RWPE2 (cell line): ENCODE measurements around the gene RNASE1.
A peak's percentile ranks its signal among the peaks of the same experiment; 100 is the strongest.
"Not testable (repeated sequence)": the region's sequence is repeated elsewhere in the genome, so short reads cannot be mapped to it uniquely, and the experiment has no call there.

Experiments
- ATAC-seq: fragments of 200-7000 bp; cut with Tn5 transposase; 3 replicates; pipeline ENCODE4 v1.9.1; 2021; ENCODE audit warnings: low read depth
- DNase-seq: peaks from one replicate; pipeline ENCODE4 v3.0.0-alpha.2; 2020; ENCODE audit warnings: low spot score
- H3K27ac ChIP-seq: fragments of 450-650 bp; 2 replicates; pipeline ENCODE4 v1.5.1; 2017; ENCODE audit warnings: mild to moderate bottlenecking; ENCODE audit not compliant: poor library complexity, severe bottlenecking
- H3K27me3 ChIP-seq: fragments of 250-450 bp; sonication (Bioruptor Pico); 2 replicates; pipeline ENCODE4 v1.5.1; 2021; ENCODE audit warnings: mild to moderate bottlenecking, moderate library complexity; ENCODE audit not compliant: insufficient read depth, poor library complexity, severe bottlenecking
- H3K36me3 ChIP-seq: fragments of 250-450 bp; sonication (Bioruptor Pico); 2 replicates; pipeline ENCODE4 v1.5.1; 2020; ENCODE audit warnings: low read depth, mild to moderate bottlenecking, moderate library complexity
- H3K4me1 ChIP-seq: fragments of 250-450 bp; sonication (Bioruptor Pico); 2 replicates; pipeline ENCODE4 v1.5.1; 2021; ENCODE audit warnings: mild to moderate bottlenecking, moderate library complexity; ENCODE audit not compliant: insufficient read depth, poor library complexity, severe bottlenecking
- H3K4me3 ChIP-seq: fragments of 250-450 bp; sonication (Bioruptor Pico); 2 replicates; pipeline ENCODE4 v1.5.1; 2021; ENCODE audit warnings: mild to moderate bottlenecking, moderate library complexity; ENCODE audit not compliant: severe bottlenecking
- H3K9me3 ChIP-seq: fragments of 250-450 bp; sonication (Bioruptor Pico); 2 replicates; pipeline ENCODE4 v1.5.1; 2021; ENCODE audit warnings: mild to moderate bottlenecking, moderate library complexity; ENCODE audit not compliant: severe bottlenecking
- TF ChIP-seq, protein P1 (sequence below): fragments of 450-650 bp; IDR thresholded peaks from one replicate; pipeline ENCODE4 v1.5.1; 2017; ENCODE audit warnings: mild to moderate bottlenecking, moderate library complexity; ENCODE audit not compliant: poor library complexity, severe bottlenecking

The RNASE1 gene

DNA sequence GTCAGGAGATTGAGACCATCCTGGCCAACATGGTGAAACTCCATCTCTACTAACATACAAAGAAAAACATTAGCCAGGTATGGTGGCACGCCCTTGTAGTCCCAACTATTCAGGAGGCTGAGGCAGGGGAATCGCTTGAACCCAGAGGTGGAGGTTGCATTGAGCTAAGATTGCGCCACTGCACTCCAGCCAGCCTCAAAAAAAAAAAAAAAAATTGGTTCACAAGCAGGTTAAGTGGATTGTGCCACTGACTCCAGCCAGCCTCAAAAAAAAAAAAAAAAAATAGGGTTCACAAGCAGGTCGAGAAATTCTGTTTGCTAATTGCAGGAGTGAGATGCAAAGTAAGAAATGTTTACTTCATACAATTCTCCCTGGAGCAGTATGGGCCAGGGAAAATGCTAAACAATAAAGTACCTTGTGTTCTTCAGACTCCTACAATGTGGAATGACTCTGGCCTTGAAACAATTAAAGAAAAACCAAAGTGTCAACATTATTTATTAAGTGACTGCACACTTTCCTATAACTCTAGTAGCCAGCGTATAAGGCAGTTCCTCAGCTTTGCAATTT is 28.3 kb downstream of the RNASE1 start:
- no peak for DNase-seq
- Histone ChIP-seq H3K4me3 (no peak overlapping the region), H3K27ac (no peak overlapping the region)

DNA sequence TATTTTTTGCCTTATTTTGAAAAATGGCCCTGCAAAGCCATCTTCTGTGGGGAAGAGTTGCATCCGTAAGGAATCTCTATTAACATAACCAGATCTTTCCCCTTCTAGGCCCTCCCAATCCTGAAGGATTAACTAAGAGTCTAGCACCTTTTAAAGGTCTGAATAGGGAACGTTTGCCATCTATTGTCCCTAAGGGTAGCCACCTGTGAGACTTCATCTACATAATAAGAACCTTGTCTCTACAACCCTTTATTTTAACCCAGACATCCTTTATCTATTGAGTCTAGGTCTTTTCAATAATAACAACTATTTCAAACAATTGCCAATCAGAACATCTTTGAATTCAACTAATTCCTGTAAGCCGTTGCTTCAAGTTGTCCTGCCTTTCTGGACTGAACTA is 30.0 kb downstream of the RNASE1 start:
- DNase-seq (no peak), ATAC-seq (no peak)
- no peaks in the 10 kb centered on the region for H3K36me3 ChIP-seq
- no peak overlapping the region for H3K4me3 ChIP-seq
- TF ChIP-seq, protein P1, sequence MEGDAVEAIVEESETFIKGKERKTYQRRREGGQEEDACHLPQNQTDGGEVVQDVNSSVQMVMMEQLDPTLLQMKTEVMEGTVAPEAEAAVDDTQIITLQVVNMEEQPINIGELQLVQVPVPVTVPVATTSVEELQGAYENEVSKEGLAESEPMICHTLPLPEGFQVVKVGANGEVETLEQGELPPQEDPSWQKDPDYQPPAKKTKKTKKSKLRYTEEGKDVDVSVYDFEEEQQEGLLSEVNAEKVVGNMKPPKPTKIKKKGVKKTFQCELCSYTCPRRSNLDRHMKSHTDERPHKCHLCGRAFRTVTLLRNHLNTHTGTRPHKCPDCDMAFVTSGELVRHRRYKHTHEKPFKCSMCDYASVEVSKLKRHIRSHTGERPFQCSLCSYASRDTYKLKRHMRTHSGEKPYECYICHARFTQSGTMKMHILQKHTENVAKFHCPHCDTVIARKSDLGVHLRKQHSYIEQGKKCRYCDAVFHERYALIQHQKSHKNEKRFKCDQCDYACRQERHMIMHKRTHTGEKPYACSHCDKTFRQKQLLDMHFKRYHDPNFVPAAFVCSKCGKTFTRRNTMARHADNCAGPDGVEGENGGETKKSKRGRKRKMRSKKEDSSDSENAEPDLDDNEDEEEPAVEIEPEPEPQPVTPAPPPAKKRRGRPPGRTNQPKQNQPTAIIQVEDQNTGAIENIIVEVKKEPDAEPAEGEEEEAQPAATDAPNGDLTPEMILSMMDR, result no peak
- no peaks in the 10 kb centered on the region for H3K4me1 ChIP-seq
- H3K27me3 ChIP-seq, result peaks cover 22% of the 10 kb centered on the region
- no peak overlapping the region for H3K27ac ChIP-seq
- H3K9me3 ChIP-seq, result no peaks in the 10 kb centered on the region

More for the DNA sequence above, 28.3 kb downstream of the RNASE1 start:
- TF ChIP-seq, protein P1, result no peak
- no peaks in the 10 kb centered on the region for H3K36me3 ChIP-seq
- peaks cover 21% of the 10 kb centered on the region for H3K27me3 ChIP-seq
- H3K4me1 ChIP-seq, result no peaks in the 10 kb centered on the region
- H3K9me3 ChIP-seq, result no peaks in the 10 kb centered on the region
- no peak for ATAC-seq

DNA sequence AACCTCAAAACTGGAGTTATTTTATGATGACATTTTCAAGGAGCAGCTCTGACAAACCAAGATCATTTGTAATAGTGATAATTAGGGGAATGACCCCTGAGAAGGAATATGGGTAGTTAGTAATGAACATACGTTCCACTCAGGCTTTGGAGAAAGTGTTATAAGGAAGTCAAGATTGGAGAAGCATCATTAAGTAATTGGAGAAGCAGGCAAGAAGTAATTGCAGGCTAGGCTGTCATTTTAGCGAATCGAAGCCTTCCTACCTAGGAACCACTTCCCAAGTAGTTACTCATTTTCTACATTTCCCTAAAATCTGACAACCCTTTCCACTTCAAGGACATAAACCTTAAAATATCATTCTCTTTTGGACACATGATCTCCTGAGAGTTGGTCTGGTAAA is 33.2 kb downstream of the RNASE1 start:
- no peak for DNase-seq
- no peaks in the 10 kb centered on the region for H3K9me3 ChIP-seq
- H3K27ac ChIP-seq, result no peak overlapping the region
- H3K36me3 ChIP-seq, result no peaks in the 10 kb centered on the region
- H3K4me3 ChIP-seq, result no peak overlapping the region
- no peak for ATAC-seq
- peaks cover 20% of the 10 kb centered on the region for H3K27me3 ChIP-seq
- no peaks in the 10 kb centered on the region for H3K4me1 ChIP-seq
- TF ChIP-seq, protein P1, result no peak

DNA sequence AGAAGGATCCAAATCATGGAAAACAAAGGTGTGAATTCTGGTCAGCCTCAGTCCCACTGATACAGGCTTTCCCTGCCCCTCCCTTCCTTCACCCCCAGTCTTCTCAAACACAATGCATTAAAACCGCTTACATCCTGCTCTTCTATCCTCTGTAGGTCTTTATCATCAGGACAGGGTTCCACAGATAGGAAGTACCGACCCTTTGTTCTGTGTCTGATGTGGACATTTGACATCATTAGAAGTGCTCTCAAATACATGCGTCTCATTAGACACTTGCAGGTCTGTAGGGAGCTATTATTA is 34.1 kb downstream of the RNASE1 start:
- ATAC-seq (no peak), DNase-seq (no peak)
- no peaks in the 10 kb centered on the region for H3K4me1 ChIP-seq
- no peak overlapping the region for H3K27ac ChIP-seq
- no peaks in the 10 kb centered on the region for H3K9me3 ChIP-seq
- H3K36me3 ChIP-seq, result no peaks in the 10 kb centered on the region
- peaks cover 15% of the 10 kb centered on the region for H3K27me3 ChIP-seq
- TF ChIP-seq, protein P1, result no peak
- no peak overlapping the region for H3K4me3 ChIP-seq

DNA sequence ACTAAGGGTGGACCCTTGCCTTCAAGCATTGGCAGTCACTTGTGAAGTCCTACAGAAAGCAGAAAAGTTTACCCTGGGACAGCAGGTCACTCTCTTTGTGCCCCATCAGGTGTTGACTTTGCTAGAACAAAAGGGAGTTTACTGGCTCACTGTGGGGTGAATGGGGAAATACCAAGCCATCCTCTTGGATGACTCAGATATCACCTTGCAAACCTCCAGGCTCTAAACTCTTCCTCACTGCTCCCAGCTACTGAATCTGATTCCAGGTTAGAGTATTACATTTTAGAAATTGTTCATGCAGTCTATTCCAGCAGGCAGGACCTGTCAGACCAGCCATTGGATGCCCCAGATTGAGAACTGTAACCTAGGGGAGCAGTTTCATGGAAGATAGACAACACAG is 41.7 kb downstream of the RNASE1 start:
- ATAC-seq (peak; percentile 86), DNase-seq (no peak)
- Histone ChIP-seq H3K27ac (no peak overlapping the region), H3K9me3 (no peaks in the 10 kb centered on the region), H3K4me3 (no peak overlapping the region), H3K27me3 (no peaks in the 10 kb centered on the region), H3K36me3 (no peaks in the 10 kb centered on the region), H3K4me1 (no peaks in the 10 kb centered on the region)
- TF ChIP-seq, protein P1, result no peak

DNA sequence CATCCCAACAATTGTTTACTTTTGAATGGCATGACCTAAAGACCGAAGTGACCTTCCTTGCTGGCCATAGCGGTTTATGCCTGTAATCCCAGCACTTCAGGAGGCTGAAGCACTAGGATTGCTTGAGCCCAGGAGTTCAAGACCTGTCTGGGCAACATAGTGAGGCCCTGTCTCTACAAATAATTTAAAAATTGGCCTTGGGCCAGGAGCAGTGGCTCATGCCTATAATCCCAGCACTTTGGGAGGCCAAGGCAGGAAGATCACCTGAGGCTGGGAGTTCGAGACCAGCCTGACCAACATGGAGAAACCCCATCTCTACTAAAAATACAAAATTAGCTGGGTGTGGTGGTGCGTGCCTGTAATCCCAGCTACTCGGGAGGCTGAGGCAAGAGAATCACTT is 43.2 kb downstream of the RNASE1 start:
- not testable (repeated sequence) for H3K27ac ChIP-seq, H3K9me3 ChIP-seq, ATAC-seq, H3K27me3 ChIP-seq, H3K4me1 ChIP-seq, H3K4me3 ChIP-seq, DNase-seq, H3K36me3 ChIP-seq
